ENCODE data around the gene PLA2G4C. TPM values are rescaled to one million over a fixed set of nuclear protein-coding genes. Genes with fewer than 3 reads are reported as not detected.

Gene PLA2G4C
- total RNA-seq, 1 donor from 2014 or later = 14.7 TPM

- Histone ChIP-seq H3K36me3 (no peaks in the 10 kb centered on the region), H3K27ac (no peak overlapping the region), H3K27me3 (no peaks in the 10 kb centered on the region), H3K9me3 (no peaks in the 10 kb centered on the region), H3K4me1 (no peaks in the 10 kb centered on the region), H3K4me3 (no peak overlapping the region)
- DNase-seq = no peak
- ATAC-seq = no peak
- intact Hi-C loops (cut with DNase I) = no loop called here
- no peak for TF ChIP-seq CTCF (IDR thresholded peaks at IDR 0.05)
These were observed 24.8 kb upstream of the PLA2G4C start for GRCh38 chr19:48135411-48135810.

- Histone ChIP-seq H3K36me3 (peaks cover 3% of the 10 kb centered on the region), H3K27ac (no peak overlapping the region), H3K27me3 (no peaks in the 10 kb centered on the region), H3K9me3 (no peaks in the 10 kb centered on the region), H3K4me3 (no peak overlapping the region), H3K4me1 (no peaks in the 10 kb centered on the region)
- intact Hi-C loops (cut with DNase I) = no loop called here
- no peak for TF ChIP-seq CTCF (IDR thresholded peaks at IDR 0.05)
- no peak for DNase-seq
- no peak for ATAC-seq
These were observed 22.5 kb upstream of the PLA2G4C start for GRCh38 chr19:48133094-48133493.

GRCh38 chr19:48127561-48127960 is 16.9 kb upstream of the PLA2G4C start:
- ATAC-seq (no peak), DNase-seq (no peak)
- TF ChIP-seq CTCF (IDR thresholded peaks at IDR 0.05) = no peak
- Histone ChIP-seq H3K27ac (no peak overlapping the region), H3K36me3 (peaks cover 7% of the 10 kb centered on the region), H3K27me3 (no peaks in the 10 kb centered on the region), H3K4me1 (peaks cover 5% of the 10 kb centered on the region), H3K9me3 (no peaks in the 10 kb centered on the region), H3K4me3 (no peak overlapping the region)
- intact Hi-C loops (cut with DNase I) = no loop called here

- H3K27ac ChIP-seq = no peak overlapping the region
- ATAC-seq = peak; percentile 20
- peaks cover 7% of the 10 kb centered on the region for H3K36me3 ChIP-seq
- no peak for DNase-seq
- peaks cover 8% of the 10 kb centered on the region for H3K4me1 ChIP-seq
- intact Hi-C loops (cut with DNase I) = no loop called here
- no peaks in the 10 kb centered on the region for H3K9me3 ChIP-seq
- peak; percentile 6 for TF ChIP-seq CTCF (IDR thresholded peaks at IDR 0.05)
- no peaks in the 10 kb centered on the region for H3K27me3 ChIP-seq
- H3K4me3 ChIP-seq = no peak overlapping the region
These were observed 13.5 kb upstream of the PLA2G4C start for GRCh38 chr19:48123907-48124651.

GRCh38 chr19:48122421-48122820 is 11.8 kb upstream of the PLA2G4C start:
- Histone ChIP-seq H3K27me3 (no peaks in the 10 kb centered on the region), H3K36me3 (no peaks in the 10 kb centered on the region), H3K4me3 (no peak overlapping the region), H3K27ac (no peak overlapping the region), H3K4me1 (peaks cover 8% of the 10 kb centered on the region), H3K9me3 (no peaks in the 10 kb centered on the region)
- DNase-seq (no peak), ATAC-seq (no peak)
- intact Hi-C loops (cut with DNase I) = no loop called here
- no peak for TF ChIP-seq CTCF (IDR thresholded peaks at IDR 0.05)
